GM23338 (cell line): Measurements from ENCODE around the gene SAA1. TPM values are rescaled to one million over a fixed set of nuclear protein-coding genes. Genes with fewer than 3 reads are reported as not detected.

Experiments used
- ATAC-seq: fragments of 200-7000 bp; cut with Tn5 transposase; 3 replicates; pipeline ENCODE4 v1.9.1; 2020
- DNase-seq: peaks from one replicate; pipeline ENCODE4 v3.0.0-alpha.2; 2015; ENCODE audit warnings: low spot score
- H2AFZ ChIP-seq: fragments of 200-600 bp; sonication (generic); 2 replicates; pipeline ENCODE4 v1.8.0; 2016; ENCODE audit warnings: antibody characterized with exemption, mild to moderate bottlenecking, moderate library complexity
- H3F3A ChIP-seq: fragments of 200-600 bp; sonication (generic); replicated peaks from 2 replicates; pipeline ENCODE4 v1.8.0; 2017; ENCODE audit warnings: antibody characterized with exemption, mixed run types, low read depth
- H3K27ac ChIP-seq: fragments of 200-600 bp; sonication (generic); 2 replicates; pipeline ENCODE4 v1.6.1; 2016; ENCODE audit warnings: low read depth
- H3K27me3 ChIP-seq: fragments of 200-600 bp; sonication (generic); 2 replicates; pipeline ENCODE4 v1.8.0; 2016; ENCODE audit warnings: mild to moderate bottlenecking, mixed run types, moderate library complexity; ENCODE audit not compliant: insufficient read depth
- H3K36me3 ChIP-seq: fragments of 200-600 bp; sonication (generic); 2 replicates; pipeline ENCODE4 v1.8.0; 2016; ENCODE audit warnings: mild to moderate bottlenecking; ENCODE audit not compliant: insufficient read depth
- H3K4me1 ChIP-seq: fragments of 200-600 bp; sonication (generic); 2 replicates; pipeline ENCODE4 v1.8.0; 2016; ENCODE audit warnings: mild to moderate bottlenecking, moderate library complexity; ENCODE audit not compliant: insufficient read depth
- H3K4me2 ChIP-seq: fragments of 200-600 bp; sonication (generic); 2 replicates; pipeline ENCODE4 v1.7.1; 2017; ENCODE audit warnings: mixed run types
- H3K4me3 ChIP-seq: fragments of 200-600 bp; sonication (generic); 2 replicates; pipeline ENCODE4 v1.6.1; 2016; ENCODE audit warnings: mixed run types
- H3K79me2 ChIP-seq: fragments of 200-600 bp; sonication (generic); replicated peaks from 2 replicates; pipeline ENCODE4 v1.8.0; 2017; ENCODE audit warnings: mild to moderate bottlenecking; ENCODE audit not compliant: insufficient read depth
- H3K9me2 ChIP-seq: fragments of 200-600 bp; sonication (generic); 2 replicates; pipeline ENCODE4 v1.8.0; 2017; ENCODE audit not compliant: insufficient read depth
- H4K20me1 ChIP-seq: fragments of 200-600 bp; sonication (generic); replicated peaks from 2 replicates; pipeline ENCODE4 v1.8.0; 2017; ENCODE audit warnings: mild to moderate bottlenecking; ENCODE audit not compliant: insufficient read depth
- H3K27ac Mint-ChIP-seq: 2 replicates; pipeline ENCODE4 v1.8.0; 2020; ENCODE audit warnings: inconsistent platforms, mild to moderate bottlenecking, moderate library complexity, mixed read lengths
- H3K27me3 Mint-ChIP-seq: 3 replicates; pipeline ENCODE4 v1.8.0; 2022; ENCODE audit warnings: low read depth, mild to moderate bottlenecking, moderate library complexity, mixed read lengths, inconsistent platforms; ENCODE audit not compliant: insufficient read depth, poor library complexity
- H3K36me3 Mint-ChIP-seq: 3 replicates; pipeline ENCODE4 v1.8.0; 2021; ENCODE audit warnings: low read depth, mild to moderate bottlenecking, inconsistent platforms, moderate library complexity, mixed read lengths
- H3K4me1 Mint-ChIP-seq: 3 replicates; pipeline ENCODE4 v1.8.0; 2020; ENCODE audit warnings: mild to moderate bottlenecking, inconsistent platforms, mixed read lengths
- H3K4me3 Mint-ChIP-seq: 3 replicates; pipeline ENCODE4 v1.8.0; 2021; ENCODE audit warnings: moderate library complexity, mild to moderate bottlenecking, inconsistent platforms, mixed read lengths
- H3K9me3 Mint-ChIP-seq: 3 replicates; pipeline ENCODE4 v1.8.0; 2020; ENCODE audit warnings: moderate library complexity, mild to moderate bottlenecking, inconsistent platforms, mixed read lengths
- CREB1 ChIP-seq: fragments of 250-450 bp; sonication (Bioruptor Pico); IDR thresholded peaks from 2 replicates; pipeline ENCODE4 v1.5.0; 2020; ENCODE audit warnings: low read depth, mild to moderate bottlenecking, moderate library complexity
- ETS1 ChIP-seq: IDR thresholded peaks from 2 replicates; pipeline ENCODE4 v1.6.1; 2016; ENCODE audit warnings: antibody characterized with exemption
- EZH2 ChIP-seq: fragments of 200-600 bp; sonication (generic); IDR thresholded peaks from one replicate; pipeline ENCODE4 v1.8.0; 2017; ENCODE audit warnings: antibody characterized with exemption, mild to moderate bottlenecking, low read depth; ENCODE audit not compliant: unreplicated experiment
- EZH2phosphoT487 ChIP-seq: fragments of 200-600 bp; sonication (generic); IDR thresholded peaks from one replicate; pipeline ENCODE4 v1.8.1; 2018; ENCODE audit warnings: antibody characterized with exemption; ENCODE audit not compliant: unreplicated experiment
- JUNB ChIP-seq: IDR thresholded peaks from one replicate; pipeline ENCODE4 v1.6.1; 2016; ENCODE audit warnings: antibody characterized with exemption; ENCODE audit not compliant: unreplicated experiment
- NANOG ChIP-seq: IDR thresholded peaks from 2 replicates; pipeline ENCODE4 v1.6.1; 2016; ENCODE audit warnings: antibody characterized with exemption, borderline replicate concordance
- POLR2AphosphoS5 ChIP-seq: IDR thresholded peaks from 2 replicates; pipeline ENCODE4 v1.6.1; 2016; ENCODE audit warnings: antibody characterized with exemption, low read depth
- REST ChIP-seq: IDR thresholded peaks from one replicate; pipeline ENCODE4 v1.6.1; 2018; ENCODE audit warnings: antibody characterized with exemption; ENCODE audit not compliant: unreplicated experiment
- STAT1 ChIP-seq: IDR thresholded peaks from one replicate; pipeline ENCODE4 v1.6.1; 2016; ENCODE audit warnings: antibody characterized with exemption; ENCODE audit not compliant: unreplicated experiment
- ZNF114 ChIP-seq: fragments of 250-450 bp; sonication (Bioruptor Pico); IDR thresholded peaks from 2 replicates; pipeline ENCODE4 v1.5.0; 2020; ENCODE audit warnings: mild to moderate bottlenecking, moderate library complexity
- ZNF331 ChIP-seq: fragments of 250-450 bp; sonication (Bioruptor Pico); IDR thresholded peaks from 2 replicates; pipeline ENCODE4 v1.5.0; 2020; ENCODE audit warnings: low read depth, mild to moderate bottlenecking, moderate library complexity
- polyA plus RNA-seq: library from polyadenylated mRNA; unstranded; fragments of >200 nt; fragmentation: Nextera tagmentation; extraction: Ambion mirVana; gene quantifications from 2 replicates; pipeline ENCODE4 v1.2.1, GENCODE V29; 2016
- total RNA-seq: library from RNA; depleted of rRNA; stranded (reverse); fragments of >200 nt; shearing (Covaris generic); gene quantifications from 2 replicates; pipeline ENCODE4 v1.2.3, GENCODE V29; 2014
- TF ChIP-seq, protein P1 (sequence below): fragments of 250-450 bp; sonication (Bioruptor Pico); IDR thresholded peaks from 2 replicates; pipeline ENCODE4 v1.5.0; 2020; ENCODE audit warnings: mild to moderate bottlenecking, moderate library complexity
- TF ChIP-seq, protein P2 (sequence below), 2 experiments: fragments of 200-600 bp in 1 of 2; sonication (generic) in 1 of 2; conservative IDR thresholded peaks; 2 replicates each; pipeline versions ENCODE4 v1.5.1 to v1.6.1; 2016 to 2017; ENCODE audit warnings: antibody characterized with exemption in 2 of 2, low read depth in 2 of 2, mild to moderate bottlenecking in 2 of 2, moderate library complexity in 1 of 2

Gene SAA1
- total and polyA plus RNA-seq, 2 experiments from 2014 or later, result not detected

- Mint-ChIP-seq H3K4me3 (no peak overlapping the region), H3K27ac (no peak overlapping the region), H3K36me3 (peaks cover 10% of the 10 kb centered on the region), H3K4me1 (no peaks in the 10 kb centered on the region), H3K9me3 (peaks cover 3% of the 10 kb centered on the region; the same call in 2 of the 3 replicates), H3K27me3 (no peaks in the 10 kb centered on the region)
- TF ChIP-seq EZH2, result no peak
- no peak for TF ChIP-seq ZNF331 (CRISPR knock-in tag)
- no peak for TF ChIP-seq CREB1
- TF ChIP-seq, protein P1, sequence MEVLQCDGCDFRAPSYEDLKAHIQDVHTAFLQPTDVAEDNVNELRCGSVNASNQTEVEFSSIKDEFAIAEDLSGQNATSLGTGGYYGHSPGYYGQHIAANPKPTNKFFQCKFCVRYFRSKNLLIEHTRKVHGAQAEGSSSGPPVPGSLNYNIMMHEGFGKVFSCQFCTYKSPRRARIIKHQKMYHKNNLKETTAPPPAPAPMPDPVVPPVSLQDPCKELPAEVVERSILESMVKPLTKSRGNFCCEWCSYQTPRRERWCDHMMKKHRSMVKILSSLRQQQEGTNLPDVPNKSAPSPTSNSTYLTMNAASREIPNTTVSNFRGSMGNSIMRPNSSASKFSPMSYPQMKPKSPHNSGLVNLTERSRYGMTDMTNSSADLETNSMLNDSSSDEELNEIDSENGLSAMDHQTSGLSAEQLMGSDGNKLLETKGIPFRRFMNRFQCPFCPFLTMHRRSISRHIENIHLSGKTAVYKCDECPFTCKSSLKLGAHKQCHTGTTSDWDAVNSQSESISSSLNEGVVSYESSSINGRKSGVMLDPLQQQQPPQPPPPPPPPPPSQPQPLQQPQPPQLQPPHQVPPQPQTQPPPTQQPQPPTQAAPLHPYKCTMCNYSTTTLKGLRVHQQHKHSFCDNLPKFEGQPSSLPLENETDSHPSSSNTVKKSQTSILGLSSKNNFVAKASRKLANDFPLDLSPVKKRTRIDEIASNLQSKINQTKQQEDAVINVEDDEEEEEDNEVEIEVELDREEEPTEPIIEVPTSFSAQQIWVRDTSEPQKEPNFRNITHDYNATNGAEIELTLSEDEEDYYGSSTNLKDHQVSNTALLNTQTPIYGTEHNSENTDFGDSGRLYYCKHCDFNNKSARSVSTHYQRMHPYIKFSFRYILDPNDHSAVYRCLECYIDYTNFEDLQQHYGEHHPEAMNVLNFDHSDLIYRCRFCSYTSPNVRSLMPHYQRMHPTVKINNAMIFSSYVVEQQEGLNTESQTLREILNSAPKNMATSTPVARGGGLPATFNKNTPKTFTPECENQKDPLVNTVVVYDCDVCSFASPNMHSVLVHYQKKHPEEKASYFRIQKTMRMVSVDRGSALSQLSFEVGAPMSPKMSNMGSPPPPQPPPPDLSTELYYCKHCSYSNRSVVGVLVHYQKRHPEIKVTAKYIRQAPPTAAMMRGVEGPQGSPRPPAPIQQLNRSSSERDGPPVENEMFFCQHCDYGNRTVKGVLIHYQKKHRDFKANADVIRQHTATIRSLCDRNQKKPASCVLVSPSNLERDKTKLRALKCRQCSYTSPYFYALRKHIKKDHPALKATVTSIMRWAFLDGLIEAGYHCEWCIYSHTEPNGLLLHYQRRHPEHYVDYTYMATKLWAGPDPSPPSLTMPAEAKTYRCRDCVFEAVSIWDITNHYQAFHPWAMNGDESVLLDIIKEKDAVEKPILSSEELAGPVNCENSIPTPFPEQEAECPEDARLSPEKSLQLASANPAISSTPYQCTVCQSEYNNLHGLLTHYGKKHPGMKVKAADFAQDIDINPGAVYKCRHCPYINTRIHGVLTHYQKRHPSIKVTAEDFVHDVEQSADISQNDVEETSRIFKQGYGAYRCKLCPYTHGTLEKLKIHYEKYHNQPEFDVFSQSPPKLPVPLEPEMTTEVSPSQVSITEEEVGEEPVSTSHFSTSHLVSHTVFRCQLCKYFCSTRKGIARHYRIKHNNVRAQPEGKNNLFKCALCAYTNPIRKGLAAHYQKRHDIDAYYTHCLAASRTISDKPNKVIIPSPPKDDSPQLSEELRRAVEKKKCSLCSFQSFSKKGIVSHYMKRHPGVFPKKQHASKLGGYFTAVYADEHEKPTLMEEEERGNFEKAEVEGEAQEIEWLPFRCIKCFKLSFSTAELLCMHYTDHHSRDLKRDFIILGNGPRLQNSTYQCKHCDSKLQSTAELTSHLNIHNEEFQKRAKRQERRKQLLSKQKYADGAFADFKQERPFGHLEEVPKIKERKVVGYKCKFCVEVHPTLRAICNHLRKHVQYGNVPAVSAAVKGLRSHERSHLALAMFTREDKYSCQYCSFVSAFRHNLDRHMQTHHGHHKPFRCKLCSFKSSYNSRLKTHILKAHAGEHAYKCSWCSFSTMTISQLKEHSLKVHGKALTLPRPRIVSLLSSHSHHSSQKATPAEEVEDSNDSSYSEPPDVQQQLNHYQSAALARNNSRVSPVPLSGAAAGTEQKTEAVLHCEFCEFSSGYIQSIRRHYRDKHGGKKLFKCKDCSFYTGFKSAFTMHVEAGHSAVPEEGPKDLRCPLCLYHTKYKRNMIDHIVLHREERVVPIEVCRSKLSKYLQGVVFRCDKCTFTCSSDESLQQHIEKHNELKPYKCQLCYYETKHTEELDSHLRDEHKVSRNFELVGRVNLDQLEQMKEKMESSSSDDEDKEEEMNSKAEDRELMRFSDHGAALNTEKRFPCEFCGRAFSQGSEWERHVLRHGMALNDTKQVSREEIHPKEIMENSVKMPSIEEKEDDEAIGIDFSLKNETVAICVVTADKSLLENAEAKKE (CRISPR knock-in tag), result no peak
- no peak for TF ChIP-seq REST
- no peak for TF ChIP-seq STAT1
- no peak for TF ChIP-seq EZH2phosphoT487
- no peak for TF ChIP-seq POLR2AphosphoS5
- no peak for TF ChIP-seq NANOG
- TF ChIP-seq ZNF114 (CRISPR knock-in tag), result no peak
- TF ChIP-seq, protein P2, sequence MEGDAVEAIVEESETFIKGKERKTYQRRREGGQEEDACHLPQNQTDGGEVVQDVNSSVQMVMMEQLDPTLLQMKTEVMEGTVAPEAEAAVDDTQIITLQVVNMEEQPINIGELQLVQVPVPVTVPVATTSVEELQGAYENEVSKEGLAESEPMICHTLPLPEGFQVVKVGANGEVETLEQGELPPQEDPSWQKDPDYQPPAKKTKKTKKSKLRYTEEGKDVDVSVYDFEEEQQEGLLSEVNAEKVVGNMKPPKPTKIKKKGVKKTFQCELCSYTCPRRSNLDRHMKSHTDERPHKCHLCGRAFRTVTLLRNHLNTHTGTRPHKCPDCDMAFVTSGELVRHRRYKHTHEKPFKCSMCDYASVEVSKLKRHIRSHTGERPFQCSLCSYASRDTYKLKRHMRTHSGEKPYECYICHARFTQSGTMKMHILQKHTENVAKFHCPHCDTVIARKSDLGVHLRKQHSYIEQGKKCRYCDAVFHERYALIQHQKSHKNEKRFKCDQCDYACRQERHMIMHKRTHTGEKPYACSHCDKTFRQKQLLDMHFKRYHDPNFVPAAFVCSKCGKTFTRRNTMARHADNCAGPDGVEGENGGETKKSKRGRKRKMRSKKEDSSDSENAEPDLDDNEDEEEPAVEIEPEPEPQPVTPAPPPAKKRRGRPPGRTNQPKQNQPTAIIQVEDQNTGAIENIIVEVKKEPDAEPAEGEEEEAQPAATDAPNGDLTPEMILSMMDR (conservative IDR thresholded peaks at IDR 0.05; ENCODE audit: low read depth in 2 of 2), result no peak
- no peak for TF ChIP-seq JUNB
- TF ChIP-seq ETS1, result no peak
- Histone ChIP-seq H3K36me3 (no peaks in the 10 kb centered on the region), H4K20me1 (no peaks in the 10 kb centered on the region), H3K27me3 (no peaks in the 10 kb centered on the region), H2AFZ (no peak overlapping the region), H3K27ac (no peak overlapping the region), H3K9me2 (no peaks in the 10 kb centered on the region), H3K4me1 (no peaks in the 10 kb centered on the region), H3K4me3 (no peak overlapping the region), H3K79me2 (no peaks in the 10 kb centered on the region), H3K4me2 (no peak overlapping the region), H3F3A (no peaks in the 10 kb centered on the region)
- DNase-seq (no peak), ATAC-seq (no peak)
These were observed 5.1 kb downstream of the SAA1 start for GRCh38 chr11:18271206-18271605.
